HUES64 (cell line): ENCODE measurements around the gene SLC23A3.
"Not testable (repeated sequence)": the region's sequence is repeated elsewhere in the genome, so short reads cannot be mapped to it uniquely, and the experiment has no call there.

ENCODE experiments used
- H3K27ac ChIP-seq: 2 replicates; pipeline ENCODE4 v1.7.0; 2013; ENCODE audit warnings: low read depth, low read length, inconsistent platforms
- H3K27me3 ChIP-seq: 2 replicates; pipeline ENCODE4 v1.6.1; 2013; ENCODE audit warnings: mild to moderate bottlenecking, low read length; ENCODE audit not compliant: insufficient read depth
- H3K36me3 ChIP-seq: 2 replicates; pipeline ENCODE4 v1.6.1; 2013; ENCODE audit warnings: mild to moderate bottlenecking, low read length; ENCODE audit not compliant: insufficient read depth
- H3K4me1 ChIP-seq: 2 replicates; pipeline ENCODE4 v1.6.1; 2013; ENCODE audit warnings: mild to moderate bottlenecking, low read length, moderate library complexity; ENCODE audit not compliant: insufficient read depth
- H3K4me3 ChIP-seq: 2 replicates; pipeline ENCODE4 v1.5.1; 2013; ENCODE audit warnings: mild to moderate bottlenecking, low read length, moderate library complexity
- H3K9ac ChIP-seq: 2 replicates; pipeline ENCODE4 v1.6.1; 2013; ENCODE audit warnings: mild to moderate bottlenecking, low read depth, low read length
- H3K9me3 ChIP-seq: 2 replicates; pipeline ENCODE4 v1.6.1; 2013; ENCODE audit warnings: low read depth, low read length; ENCODE audit not compliant: insufficient read depth
- WGBS: fragments of 150-250, 120-280 bp; methylation state at CpG from one replicate; pipeline ENCODE4 v1.1.7; 2013; ENCODE audit warnings: missing lambda C conversion rate; 5-methylcytosine and 5-hydroxymethylcytosine counted together

The SLC23A3 gene

DNA sequence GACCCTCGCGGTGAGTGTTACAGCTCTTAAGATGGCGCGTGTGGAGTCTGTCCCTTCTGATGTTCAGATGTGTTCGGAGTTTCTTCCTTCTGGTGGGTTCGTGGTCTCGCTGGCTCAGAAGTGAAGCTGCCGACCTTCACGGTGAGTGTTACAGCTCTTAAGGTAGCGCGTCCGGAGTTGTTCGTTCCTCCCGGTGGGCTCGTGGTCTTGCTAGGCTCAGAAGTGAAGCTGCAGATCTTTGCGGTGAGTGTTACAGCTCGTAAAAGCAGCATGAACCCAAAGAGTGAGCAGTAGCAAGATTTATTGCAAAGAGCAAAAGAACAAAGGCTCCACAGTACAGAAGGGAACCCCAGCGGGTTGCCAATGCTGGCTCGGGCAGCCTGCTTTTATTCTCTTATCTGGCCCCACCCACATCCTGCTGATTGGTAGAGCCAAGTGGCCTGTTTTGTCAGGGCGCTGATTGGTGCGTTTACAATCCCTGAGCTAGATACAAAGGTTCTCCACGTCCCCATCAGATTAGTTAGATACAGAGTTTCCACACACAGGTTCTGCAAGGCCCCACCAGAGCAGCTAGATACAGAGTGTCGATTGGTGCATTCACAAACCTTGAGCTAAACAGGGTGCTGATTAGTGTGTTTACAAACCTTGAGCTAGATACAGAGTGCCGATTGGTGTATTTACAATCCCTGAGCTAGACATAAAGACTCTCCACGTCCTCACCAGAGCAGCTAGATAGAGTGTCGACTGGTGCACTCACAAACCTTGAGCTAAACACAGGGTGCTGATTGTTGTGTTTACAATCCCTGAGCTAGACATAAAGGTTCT is 30.9 kb upstream of the SLC23A3 start:
- H3K27ac ChIP-seq, H3K4me3 ChIP-seq, H3K9ac ChIP-seq, H3K4me1 ChIP-seq, H3K36me3 ChIP-seq, H3K9me3 ChIP-seq, H3K27me3 ChIP-seq: not testable (repeated sequence)
- WGBS, result 93% methylated on average over 24 of the region's 26 CpGs

DNA sequence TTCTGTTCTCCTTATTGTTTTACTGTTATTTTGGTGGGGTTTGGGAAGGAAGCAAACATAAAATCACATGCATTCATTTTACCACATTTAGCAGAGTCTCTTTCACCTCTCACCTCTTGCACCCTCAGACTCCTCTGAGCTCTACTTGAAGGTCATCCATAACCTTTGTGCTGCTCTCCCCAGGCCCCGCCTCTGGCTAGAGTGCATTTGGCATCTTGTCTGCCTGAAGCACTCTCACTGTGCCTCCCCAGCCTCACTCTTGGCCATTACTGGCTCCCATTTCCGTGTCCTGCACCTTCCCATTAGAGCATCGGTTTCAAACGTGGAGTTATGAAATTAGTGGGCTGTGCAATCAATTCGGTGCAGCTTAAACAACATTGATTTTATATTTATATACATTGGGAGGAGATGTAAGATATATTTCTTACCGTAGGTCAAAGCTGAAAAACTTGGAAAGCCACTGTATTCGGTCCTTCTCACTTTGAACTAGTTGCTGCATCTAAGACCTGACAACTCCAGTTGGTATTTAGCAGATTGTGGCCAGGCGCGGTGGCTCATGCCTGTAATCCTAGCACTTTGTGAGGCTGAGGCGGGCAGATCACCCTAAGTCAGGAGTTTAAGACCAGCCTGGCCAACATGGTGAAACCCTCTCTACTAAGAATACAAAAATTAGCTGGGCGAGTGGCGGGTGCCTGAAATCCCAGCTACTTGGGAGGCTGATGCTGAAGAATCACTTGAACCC is 29.8 kb upstream of the SLC23A3 start:
- WGBS, result 89% methylated on average over 11 of the region's 12 CpGs
- Histone ChIP-seq H3K27ac (no peak overlapping the region), H3K9ac (no peak overlapping the region), H3K4me3 (no peak overlapping the region), H3K4me1 (no peaks in the 10 kb centered on the region), H3K36me3 (no peaks in the 10 kb centered on the region), H3K9me3 (no peaks in the 10 kb centered on the region), H3K27me3 (no peaks in the 10 kb centered on the region)

GRCh38 chr2:219198974-219199373 is 29.1 kb upstream of the SLC23A3 start:
- no peak overlapping the region for H3K27ac ChIP-seq
- no peak overlapping the region for H3K4me3 ChIP-seq
- no peaks in the 10 kb centered on the region for H3K36me3 ChIP-seq
- 77% methylated on average over 5 of the region's 5 CpGs for WGBS
- no peak overlapping the region for H3K9ac ChIP-seq
- H3K4me1 ChIP-seq, result no peaks in the 10 kb centered on the region
- H3K9me3 ChIP-seq, result no peaks in the 10 kb centered on the region
- H3K27me3 ChIP-seq, result no peaks in the 10 kb centered on the region

DNA sequence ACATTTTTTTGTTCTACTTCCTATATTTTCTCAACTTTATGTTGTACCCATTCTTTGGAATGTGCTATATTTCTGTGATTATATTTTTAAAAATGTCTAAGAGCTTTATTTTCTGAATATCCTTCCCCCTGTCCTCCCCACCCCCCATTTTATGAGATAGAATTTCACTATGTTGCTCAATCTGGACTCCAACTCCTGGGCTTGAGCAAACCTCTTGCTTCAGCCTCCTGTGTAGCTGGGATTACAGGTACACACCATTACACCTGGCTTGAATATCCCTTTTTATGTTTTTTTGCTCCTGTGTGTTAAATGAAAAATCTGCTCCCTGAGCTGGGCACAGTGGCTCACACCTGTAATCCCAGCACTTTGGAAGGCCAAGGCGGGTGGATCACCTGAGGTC is 27.6 kb upstream of the SLC23A3 start:
- Histone ChIP-seq H3K4me1 (no peaks in the 10 kb centered on the region), H3K9me3 (no peaks in the 10 kb centered on the region), H3K27ac (no peak overlapping the region), H3K4me3 (no peak overlapping the region), H3K27me3 (no peaks in the 10 kb centered on the region), H3K9ac (no peak overlapping the region), H3K36me3 (no peaks in the 10 kb centered on the region)
- 100% methylated on average over 1 of the region's 1 CpG for WGBS

DNA sequence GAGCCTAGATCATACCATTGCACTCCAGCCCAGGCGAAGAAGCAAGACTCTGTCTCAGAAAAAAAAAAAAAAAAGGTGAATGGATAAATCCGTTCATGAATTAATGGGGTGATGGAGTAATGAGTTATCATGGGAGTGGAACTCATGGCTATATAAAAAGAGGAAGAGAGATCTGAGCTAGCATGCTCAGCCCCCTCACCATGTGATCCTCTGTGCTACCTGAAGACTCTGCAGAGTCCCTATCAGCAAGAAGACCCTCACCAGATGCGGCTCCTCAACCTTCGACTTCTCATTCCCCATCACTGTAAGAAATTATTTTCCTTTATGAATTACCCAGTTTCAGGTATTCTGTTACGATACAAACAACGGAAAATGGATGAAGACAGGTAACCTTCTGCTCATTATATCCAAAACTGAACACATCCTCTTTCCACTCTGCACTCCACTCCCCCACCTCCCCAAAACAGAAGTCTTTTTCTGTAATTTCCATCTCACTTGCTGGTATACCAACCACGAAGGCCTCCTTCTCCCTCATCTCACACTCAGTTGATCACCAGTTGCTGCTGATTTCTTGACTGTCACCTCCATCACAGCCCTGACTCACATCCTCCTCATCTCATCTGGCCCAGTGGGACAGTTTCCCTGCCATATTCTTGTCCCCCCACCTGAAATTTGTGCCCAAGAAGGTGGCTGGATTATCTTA is 17.1 kb upstream of the SLC23A3 start:
- Histone ChIP-seq H3K9me3 (no peaks in the 10 kb centered on the region), H3K4me3 (no peak overlapping the region), H3K27me3 (no peaks in the 10 kb centered on the region), H3K27ac (no peak overlapping the region), H3K9ac (no peak overlapping the region), H3K36me3 (peaks cover 26% of the 10 kb centered on the region), H3K4me1 (no peaks in the 10 kb centered on the region)
- WGBS, result 90% methylated on average over 7 of the region's 7 CpGs

DNA sequence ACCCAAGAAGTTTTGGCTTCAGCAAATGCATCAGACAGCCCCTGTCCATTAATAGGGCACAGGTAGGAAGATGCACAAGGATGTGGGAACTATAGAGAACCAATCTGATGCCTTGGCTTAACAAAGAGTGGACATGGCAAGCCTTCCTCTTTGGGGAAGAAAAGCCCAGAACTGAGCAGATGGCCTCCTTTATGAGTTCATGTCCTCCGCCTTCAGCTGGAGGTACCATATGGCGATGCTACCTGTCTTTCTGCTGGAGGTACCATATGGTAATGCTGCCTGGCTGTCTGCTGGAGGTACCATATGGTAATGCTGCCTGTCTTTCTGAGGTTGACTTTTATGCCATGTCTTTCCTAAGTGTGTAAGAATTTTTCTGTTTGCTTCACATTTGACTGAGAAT is 14.3 kb upstream of the SLC23A3 start:
- Histone ChIP-seq H3K27me3 (no peaks in the 10 kb centered on the region), H3K9me3 (no peaks in the 10 kb centered on the region), H3K36me3 (peaks cover 46% of the 10 kb centered on the region), H3K9ac (no peak overlapping the region), H3K4me3 (no peak overlapping the region), H3K27ac (no peak overlapping the region), H3K4me1 (0 out of 2 replicates have a peak, but pooled peaks cover 2% of the 10 kb centered on the region)
- WGBS, result 84% methylated on average over 2 of the region's 2 CpGs

- Histone ChIP-seq H3K9ac (no peak overlapping the region), H3K4me3 (no peak overlapping the region), H3K36me3 (peaks cover 46% of the 10 kb centered on the region), H3K4me1 (0 out of 2 replicates have a peak, but pooled peaks cover 4% of the 10 kb centered on the region), H3K27me3 (no peaks in the 10 kb centered on the region), H3K27ac (no peak overlapping the region), H3K9me3 (no peaks in the 10 kb centered on the region)
- 97% methylated on average over 6 of the region's 6 CpGs for WGBS
Measured at GRCh38 chr2:219183151-219183772, 13.4 kb upstream of the SLC23A3 start.

- no peak overlapping the region for H3K9ac ChIP-seq
- H3K36me3 ChIP-seq, result peaks cover 46% of the 10 kb centered on the region
- H3K27ac ChIP-seq, result no peak overlapping the region
- H3K27me3 ChIP-seq, result no peaks in the 10 kb centered on the region
- H3K9me3 ChIP-seq, result no peaks in the 10 kb centered on the region
- WGBS, result 92% methylated on average over 8 of the region's 8 CpGs
- H3K4me1 ChIP-seq, result 0 out of 2 replicates have a peak, but pooled peaks cover 4% of the 10 kb centered on the region
- H3K4me3 ChIP-seq, result no peak overlapping the region
Measured at GRCh38 chr2:219182331-219183150, 12.7 kb upstream of the SLC23A3 start.

DNA sequence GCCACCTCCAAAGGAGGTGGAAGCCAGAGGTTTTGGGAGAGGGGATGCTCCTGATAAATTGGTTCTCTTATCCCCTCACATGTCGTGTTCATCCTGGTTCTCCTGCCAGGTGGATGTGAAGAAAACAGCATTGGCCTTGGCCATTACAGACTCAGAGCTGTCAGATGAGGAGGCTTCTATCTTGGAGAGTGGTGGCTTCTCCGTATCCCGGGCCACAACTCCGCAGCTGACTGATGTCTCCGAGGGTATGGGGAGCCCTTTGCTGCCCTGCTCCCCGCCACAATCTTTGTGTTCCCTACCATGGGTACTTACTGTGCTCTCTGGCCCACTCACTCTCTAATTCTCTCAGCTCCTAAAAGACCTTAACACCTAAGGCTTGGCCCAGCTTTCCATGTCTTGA is 11.7 kb upstream of the SLC23A3 start:
- WGBS, result 96% methylated on average over 6 of the region's 6 CpGs
- Histone ChIP-seq H3K36me3 (peaks cover 46% of the 10 kb centered on the region), H3K9me3 (no peaks in the 10 kb centered on the region), H3K27ac (no peak overlapping the region), H3K9ac (no peak overlapping the region), H3K4me1 (0 out of 2 replicates have a peak, but pooled peaks cover 4% of the 10 kb centered on the region), H3K27me3 (no peaks in the 10 kb centered on the region), H3K4me3 (no peak overlapping the region)

DNA sequence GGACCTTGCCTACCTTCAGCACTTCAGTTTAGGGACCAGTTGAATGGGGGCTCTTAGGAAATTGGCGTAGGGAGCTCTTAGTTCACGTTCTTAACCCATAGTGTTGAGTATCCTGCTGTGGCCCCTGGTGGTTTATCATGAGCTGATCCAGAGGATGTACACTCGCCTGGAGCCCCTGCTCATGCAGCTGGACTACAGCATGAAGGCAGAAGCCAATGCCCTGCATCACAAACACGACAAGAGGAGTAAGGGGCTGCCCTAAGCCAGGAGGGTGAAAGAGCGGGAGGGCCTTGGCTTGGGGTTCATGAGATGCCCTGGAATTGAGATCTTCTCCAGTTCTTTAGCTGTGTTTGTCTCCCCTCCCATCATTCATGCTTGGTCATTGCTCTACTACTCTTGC is 11.1 kb upstream of the SLC23A3 start:
- Histone ChIP-seq H3K4me1 (peaks cover 5% of the 10 kb centered on the region; the same call in 1 of the 2 replicates), H3K36me3 (peaks cover 46% of the 10 kb centered on the region), H3K27me3 (no peaks in the 10 kb centered on the region), H3K9ac (no peak overlapping the region), H3K27ac (no peak overlapping the region), H3K9me3 (no peaks in the 10 kb centered on the region), H3K4me3 (no peak overlapping the region)
- 96% methylated on average over 5 of the region's 5 CpGs for WGBS
